HG03039 (cell line): Measurements from ENCODE around the gene MMP7.
"Not testable (repeated sequence)": the region's sequence is repeated elsewhere in the genome, so short reads cannot be mapped to it uniquely, and the experiment has no call there.

Experiments used
- ATAC-seq: cut with Tn5 transposase; IDR thresholded peaks from one replicate; pipeline ENCODE4 v1.9.1; 2021; ENCODE audit warnings: mild to moderate bottlenecking, moderate library complexity; ENCODE audit not compliant: unreplicated experiment

The MMP7 gene

DNA sequence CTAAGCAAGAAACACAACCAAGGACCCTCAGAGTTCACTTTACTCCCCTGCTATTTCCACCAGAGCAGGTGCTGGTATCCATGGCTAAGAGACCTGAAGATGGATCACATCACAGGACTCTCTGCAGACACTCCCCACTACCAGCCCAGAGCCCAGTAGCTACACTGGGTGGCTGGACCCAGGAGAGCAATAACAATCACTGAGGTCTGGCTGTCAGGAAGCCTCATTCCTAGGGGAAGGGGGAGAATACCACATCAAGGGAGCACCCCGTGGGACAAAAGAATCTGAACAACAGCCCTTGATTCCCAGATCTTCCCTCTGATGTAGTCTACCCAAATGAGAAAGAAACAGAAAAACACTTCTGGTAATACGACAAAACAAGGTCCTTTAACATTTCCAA is 9.0 kb upstream of the MMP7 start:
- ATAC-seq, result no peak

DNA sequence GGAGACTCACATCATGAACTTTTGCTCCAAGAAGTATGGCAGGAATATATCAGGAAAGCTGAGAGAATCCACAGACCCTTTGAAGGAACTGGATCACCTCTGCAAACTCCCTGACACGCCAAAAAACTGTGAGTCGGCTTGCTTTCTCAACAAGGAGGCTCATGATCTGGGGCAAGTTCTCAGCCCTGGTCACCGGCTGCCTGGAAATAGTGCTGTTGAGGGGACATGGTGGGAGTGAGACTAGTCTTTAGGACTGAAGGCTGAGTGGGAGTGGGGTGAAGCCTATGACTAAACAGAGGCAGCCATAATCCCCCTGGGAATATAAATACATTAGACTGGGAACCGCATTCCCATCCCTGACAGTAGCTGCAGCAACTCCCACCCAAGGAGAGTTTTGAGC is 8.4 kb upstream of the MMP7 start:
- no peak for ATAC-seq

DNA sequence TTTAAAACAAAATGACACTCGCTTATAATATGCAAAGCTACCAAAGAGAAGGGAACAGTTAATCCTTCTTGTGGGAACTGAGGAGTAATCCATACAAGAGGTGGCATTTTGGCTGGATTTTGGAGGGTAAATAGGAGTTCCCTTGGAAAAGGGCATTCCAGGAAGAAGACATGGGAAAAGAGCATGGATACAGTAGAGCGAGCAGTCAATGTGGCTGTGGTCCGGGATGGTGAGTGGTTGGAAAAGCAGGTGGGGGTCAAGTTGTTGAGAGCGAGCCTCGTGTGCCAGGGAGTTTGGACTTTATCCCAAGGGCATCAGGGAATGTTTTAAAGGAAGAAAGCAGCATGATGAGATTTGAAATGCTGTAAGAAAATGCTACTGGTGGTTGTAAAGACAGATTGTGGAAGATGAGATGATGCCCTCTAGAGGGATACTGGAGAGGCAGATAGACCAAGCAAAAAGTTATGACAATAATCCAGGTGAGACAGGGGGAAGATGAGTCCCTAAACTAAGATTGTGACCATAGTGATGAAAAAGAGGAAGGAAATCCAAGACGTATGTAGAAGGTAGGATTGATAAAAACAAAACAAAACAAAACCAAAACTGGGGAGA is 3.8 kb upstream of the MMP7 start:
- ATAC-seq, result no peak

DNA sequence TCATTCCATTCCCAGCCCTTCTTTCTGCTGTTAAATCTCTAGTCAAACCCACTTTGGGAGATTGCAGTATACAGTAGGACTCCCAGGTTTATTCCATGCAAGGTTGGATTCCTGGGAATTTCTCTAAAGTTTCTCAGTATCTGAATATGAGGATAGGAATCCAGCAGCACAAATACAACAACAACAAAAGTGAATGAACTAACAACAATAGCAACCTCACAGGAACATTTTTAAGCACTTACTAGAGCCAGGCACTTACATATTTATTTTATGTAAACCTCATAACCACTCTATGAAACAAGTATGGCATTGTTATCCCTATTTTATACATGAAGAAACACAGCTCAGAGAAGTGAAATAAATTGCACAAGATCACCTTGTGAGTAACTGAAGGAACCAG is 1.9 kb downstream of the MMP7 start:
- no peak for ATAC-seq

DNA sequence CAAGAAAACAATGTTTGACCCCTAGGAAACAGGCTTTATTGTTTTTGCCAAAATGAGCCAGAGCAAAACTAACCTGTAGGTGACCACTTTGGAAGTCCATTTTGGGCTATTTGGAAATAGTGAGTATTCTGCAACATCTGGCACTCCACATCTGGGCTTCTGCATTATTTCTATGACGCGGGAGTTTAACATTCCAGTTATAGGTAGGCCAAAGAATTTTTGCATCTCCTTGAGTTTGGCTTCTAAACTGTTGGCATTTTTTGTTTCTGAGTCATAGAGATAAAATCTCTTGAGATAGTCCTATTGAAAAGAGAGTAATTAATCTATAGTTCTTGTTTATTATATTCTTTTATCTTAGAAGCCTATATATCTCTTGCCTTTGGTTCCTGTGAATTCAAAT is 2.9 kb downstream of the MMP7 start:
- no peak for ATAC-seq

DNA sequence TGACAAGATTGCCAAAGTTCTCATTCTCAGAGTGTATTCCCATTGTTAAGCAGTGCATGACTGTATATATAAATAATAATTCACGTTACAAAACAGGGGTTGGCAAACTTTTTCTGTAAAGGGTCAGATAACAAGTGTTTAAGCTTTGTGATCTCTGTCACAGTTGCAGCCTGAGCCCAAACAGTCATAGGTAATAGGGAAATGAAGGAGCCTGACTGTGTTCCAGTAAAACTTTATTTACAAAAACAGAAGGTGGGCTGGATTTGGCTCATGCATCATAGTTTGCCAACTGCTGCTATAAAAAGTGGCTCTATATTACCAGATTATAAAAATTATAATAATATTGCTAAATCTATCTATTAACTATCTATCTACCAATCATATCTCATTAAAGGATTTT is 3.5 kb downstream of the MMP7 start:
- no peak for ATAC-seq

DNA sequence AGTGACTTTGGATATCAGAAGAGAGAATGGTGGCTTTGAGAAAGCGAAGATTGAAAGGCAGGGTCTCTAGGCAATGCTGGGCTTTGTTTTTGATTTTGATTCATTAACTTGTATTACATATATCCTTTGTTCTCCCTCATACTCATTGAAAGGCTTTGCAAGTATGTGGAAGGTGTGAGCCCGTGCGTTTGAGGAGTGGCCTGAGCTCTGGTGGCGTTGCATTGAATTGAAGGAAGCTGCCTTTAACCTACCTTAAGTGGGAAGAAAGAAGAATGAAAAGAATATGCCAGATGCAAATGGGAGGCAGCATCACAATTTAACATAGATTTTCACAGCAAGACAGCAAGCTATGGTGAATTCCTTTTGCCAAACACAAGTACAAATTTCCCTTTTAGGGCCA is 6.7 kb downstream of the MMP7 start:
- ATAC-seq, result no peak

DNA sequence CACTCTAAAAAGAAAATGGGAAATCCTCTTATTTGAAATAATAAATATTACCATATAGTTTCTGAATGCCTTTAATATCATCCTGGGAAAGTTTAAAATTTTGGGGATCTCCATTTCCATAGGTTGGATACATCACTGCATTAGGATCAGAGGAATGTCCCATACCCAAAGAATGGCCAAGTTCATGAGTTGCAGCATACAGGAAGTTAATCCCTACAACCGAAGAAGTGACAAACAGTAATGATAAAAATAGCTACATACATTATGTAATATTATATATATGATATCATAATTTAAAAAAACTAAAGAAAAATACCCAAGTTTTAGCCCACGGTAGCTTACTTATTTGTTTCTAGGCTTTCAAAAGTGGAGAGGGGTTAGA is 7.4 kb downstream of the MMP7 start:
- ATAC-seq, result no peak

DNA sequence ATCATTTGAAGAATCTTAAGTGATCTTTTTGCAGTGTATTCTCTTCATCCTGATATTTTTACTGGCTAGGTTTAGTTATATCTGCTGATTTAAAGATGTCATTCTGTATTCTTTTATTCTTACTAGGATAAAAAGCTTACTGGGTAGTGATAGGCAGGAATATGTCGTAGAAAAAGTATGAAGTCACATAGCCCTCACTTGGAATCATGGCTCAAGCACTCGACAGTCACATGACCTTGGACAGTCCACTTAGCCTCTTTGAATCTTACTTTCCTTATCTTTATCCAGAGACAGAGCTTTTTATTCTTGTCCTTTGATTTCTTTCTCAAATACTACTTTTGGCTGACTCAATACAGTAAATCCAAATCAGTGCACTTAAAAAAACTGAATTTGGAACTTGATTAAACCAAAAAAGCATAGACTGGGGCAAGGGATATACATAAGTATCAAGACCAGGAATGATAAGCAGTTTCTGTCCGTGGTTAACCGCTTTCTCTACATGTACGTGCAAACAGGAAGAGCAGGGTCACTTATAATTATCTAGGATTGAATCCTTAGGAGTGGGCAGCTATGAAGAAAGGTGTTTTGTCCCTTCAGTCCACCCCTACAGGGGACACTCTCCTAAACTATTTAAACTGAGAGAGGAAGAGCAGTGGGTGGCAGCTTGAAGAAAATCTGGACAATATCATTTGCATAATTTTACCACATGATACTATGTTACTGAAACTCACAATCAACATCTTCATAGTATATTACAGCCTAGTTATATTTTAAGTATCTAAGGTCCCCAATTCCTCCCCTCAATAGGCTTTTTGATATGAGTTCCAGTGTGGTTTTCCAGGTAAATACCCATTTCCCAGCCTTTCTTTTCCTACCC is 8.0 kb downstream of the MMP7 start:
- ATAC-seq, result no peak

DNA sequence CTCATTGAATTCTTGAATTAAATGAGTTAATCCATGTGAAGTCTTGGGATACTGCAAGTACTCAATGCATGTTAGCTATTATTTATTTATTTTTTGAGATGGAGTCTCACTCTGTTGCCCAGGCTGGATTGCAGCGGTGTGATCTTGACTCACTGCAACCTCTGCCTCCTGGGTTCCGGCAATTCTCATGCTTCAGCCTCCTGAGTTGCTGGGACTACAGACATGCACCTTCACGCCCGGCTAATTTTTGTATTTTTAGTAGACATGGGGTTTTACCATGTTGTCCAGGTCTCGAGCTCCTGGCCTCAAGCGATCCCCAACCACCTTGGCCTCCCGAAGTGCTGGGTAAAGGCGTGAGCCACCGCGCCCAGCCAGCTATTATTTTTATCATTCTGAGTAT is 9.4 kb downstream of the MMP7 start:
- ATAC-seq, result no peak

DNA sequence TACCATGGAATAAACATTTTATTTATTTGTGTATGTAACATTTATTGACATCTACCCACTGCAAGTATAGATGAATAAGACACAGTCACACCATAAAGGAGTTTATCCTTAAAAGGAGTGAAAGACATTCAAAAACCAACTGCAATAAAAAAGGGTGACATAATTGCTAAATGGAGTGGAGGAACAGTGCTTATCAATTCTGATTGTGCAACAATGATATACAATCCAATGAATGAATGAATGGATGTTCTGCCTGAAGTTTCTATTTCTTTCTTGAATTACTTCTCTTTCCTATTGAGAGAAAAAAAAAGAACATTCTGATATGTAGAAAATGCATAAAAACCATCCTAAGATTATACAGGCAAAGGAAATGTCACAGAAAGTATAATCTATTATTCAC is 10.0 kb downstream of the MMP7 start:
- ATAC-seq, result no peak

DNA sequence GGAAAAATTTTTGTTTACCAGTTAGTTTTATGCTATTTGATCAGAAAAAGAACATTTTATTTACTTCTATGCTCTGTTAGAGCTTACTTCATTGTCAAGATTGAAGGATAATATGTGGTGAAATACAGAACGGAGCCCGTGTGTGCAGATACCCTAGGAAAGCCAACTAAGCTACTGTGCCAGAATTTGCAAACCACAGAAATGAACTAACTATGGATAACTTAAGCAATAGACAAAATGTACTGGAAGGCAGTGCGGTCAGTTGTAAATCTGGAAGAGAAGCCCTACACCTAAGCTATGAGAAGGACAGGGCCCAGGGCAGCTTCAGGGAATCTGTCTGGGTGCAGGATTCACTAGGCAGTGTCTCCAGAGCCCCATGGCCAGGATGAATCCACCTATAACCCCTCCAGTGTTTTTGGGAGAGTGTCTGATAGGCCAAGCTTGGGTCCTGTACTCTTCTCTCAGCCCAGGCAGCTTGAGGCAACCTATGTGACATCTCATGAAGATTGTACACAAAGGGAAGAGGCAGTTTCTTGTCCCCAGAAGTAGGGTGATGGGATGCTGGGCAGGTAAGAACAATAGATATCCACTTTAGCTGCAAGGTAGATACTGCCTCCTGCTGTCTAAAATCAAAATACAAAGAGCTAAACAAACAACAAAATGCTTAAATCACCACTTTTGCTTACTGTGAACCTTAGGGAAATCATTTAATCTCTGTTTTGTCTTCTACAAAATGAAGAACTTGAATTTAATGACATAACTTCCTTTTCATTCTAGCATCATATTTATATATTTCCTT is 12.1 kb downstream of the MMP7 start:
- ATAC-seq, result no peak

DNA sequence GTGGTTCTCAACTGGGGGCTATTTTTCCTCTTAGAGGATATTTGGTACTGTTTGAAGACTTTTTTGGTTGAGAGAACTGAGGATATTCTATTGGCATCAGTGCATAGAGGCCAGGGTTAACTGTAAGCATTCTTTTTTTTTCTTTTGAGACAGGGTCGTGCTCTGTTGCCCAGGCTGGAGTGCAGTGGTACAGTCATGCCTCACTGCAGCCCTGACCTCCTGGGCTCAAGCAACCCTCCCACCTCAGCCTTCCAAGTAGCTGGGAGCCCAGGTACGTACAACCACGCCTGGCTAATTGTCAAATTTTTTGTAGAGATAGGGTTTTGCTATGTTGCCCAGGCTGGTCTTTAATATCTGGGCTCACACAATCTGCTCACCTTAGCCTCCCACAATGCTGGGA is 12.9 kb downstream of the MMP7 start:
- ATAC-seq, result no peak

DNA sequence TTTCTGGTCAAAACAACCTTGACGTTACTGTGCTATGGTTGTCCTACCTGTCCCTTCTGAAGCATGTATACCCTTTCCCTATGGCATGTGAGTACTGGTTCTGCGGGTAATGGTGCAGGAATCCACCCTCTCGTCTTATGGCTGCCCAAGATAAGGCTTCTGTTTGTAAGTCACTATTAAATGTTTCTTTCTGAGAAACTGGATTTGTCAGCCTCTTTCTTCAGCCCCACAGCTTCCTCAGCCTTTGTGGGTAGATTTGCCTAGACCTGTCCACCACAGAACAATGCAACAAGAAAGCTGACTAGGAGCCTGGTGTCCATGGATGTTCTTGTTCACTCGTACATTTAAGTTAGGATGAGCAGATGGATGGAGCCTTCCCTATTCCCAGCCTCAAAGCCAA is 14.4 kb downstream of the MMP7 start:
- no peak for ATAC-seq

DNA sequence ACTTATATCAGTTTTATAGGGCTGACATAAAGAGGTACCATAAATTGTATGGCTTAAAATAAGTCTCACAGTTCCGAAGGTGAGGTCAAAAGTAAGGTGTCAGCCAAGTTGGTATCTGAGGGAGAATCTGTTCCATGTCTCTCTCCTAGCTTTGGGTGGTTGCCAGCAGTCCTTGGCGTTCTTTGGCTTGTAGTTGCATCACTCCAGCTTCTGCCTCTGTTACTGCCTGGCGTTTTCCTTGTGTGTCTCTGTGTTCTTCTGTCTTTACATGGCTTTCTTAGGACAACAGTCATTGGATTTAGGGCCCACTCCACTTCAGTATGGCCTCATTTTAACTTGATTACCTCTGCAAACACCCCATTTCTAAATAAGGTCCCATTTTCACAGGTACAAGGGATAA is 16.7 kb downstream of the MMP7 start:
- no peak for ATAC-seq

DNA sequence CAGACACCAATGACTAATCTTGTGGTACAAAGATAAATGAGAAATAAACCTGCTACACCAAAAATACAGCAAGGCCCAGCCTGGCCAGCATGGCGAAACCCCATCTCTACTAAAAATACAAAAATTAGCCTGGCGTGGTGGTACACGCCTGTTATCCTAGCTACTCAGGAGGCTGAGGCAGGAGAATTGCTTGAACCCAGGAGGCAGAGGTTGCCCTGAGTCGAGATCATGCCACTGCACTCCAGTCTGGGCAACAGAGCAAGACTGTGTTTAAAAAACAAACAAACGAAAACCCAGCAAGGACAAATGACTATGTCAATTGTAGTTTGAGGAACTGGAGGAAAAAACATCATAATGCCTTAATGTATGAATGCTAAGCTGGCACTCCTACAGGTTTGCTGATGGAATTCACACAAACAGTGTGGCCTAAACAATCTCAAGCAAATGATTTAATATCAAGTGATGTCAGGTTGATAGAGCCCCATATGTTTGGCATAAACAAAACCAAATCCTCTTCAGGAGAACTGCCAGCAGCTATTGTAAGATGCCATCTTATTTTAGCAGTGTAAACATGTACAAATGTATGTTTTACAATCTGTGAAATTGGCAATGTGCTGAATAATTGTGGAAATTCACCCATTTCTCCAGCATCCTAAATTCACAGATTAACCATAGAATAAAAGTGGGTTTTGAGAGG is 20.0 kb downstream of the MMP7 start:
- no peak for ATAC-seq

DNA sequence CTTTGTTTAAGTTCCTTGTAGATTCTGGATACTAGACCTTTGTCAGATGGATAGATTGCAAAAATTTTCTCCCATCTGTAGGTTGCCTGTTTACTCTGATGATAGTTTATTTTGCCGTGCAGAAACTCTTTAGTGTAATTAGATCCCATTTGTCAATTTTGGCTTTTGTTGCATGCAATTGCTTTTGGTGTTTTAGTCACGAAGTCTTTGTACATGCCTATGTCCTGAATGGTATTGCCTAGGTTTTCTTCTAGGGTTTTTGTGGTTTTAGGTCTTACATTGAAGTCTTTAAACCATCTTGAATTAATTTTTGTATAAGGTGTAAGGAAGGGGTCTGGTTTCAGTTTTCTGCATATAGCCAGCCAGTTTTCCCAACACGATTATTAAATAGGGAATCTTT is 27.7 kb downstream of the MMP7 start:
- ATAC-seq, result not testable (repeated sequence)

DNA sequence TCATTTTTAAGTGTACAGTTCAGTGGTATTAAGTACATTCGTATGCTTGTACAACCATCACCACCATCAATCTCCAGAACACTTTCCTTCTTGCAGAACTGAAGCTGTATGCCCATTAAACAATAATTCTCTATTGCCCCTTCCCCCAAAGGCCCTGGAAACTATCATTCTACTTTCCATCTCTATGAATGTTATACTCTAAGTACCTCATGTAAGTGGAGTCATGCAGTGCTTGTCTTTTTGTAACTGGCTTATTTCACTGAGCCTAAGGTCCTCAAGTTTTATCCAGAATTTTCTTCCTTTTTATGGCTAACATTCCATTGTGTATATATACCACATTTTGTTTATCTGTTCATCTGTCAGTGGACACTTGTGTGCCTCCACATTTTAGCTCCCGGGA is 29.7 kb downstream of the MMP7 start:
- ATAC-seq, result no peak

DNA sequence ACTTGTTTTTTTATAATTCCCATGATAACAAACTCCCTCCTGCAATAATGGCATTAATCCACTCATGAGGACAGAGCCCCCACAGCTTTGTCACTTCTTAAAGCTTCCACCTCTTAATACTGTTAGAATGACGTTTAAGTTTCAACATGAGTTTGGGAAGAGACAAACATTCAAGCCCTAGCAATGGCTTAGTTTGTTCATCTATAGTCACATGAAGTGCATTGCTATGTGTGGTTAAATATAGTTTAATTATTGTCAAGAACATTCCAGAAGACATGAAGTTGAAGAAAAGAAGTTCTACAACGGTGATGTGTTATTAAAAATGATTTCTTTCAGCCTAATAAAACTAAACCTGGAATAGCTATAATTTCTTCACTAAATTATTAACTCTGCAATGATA is 30.6 kb downstream of the MMP7 start:
- ATAC-seq, result no peak

DNA sequence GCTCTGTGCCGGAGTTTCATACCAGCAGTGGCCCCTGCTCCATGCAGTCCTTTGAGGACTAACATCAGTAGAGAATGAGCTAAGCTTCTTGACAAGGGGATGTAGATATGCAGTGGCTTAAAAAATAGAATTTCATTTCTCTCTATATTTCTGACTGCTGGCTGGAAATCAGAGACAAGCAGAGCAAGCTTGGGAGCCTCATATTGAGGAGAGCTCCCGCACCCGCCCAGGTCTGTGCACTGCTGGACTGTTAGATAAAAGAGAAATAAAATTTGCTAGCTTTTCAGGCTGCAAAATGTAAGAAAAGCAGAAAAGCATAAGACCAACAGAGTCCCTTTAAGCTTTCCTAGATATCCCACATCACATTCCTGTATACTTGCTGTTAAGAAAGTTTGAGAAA is 31.4 kb downstream of the MMP7 start:
- no peak for ATAC-seq

DNA sequence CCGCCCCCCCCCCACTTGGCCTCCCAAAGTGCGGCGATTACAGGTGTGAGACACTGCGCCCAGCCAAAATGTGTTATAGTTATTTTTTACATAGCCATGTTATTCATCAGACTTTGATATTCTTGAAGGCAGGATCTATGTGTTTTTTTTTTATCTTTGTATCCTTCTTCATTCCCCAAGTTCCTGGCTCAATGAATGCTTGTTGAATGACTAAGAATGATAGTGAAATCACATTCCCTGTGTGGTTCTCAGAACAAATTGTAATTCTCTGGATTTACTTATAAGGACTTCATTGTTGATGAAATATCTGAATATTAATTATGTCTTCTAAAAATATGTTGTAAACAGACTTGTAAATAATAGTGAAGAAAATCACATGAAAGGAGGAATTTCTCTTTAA is 33.5 kb downstream of the MMP7 start:
- no peak for ATAC-seq
